GM21576 (cell line): Measurements from ENCODE around the gene SMIM28.

Experiments
- ATAC-seq: cut with Tn5 transposase; IDR thresholded peaks from one replicate; pipeline ENCODE4 v1.9.1; 2021; ENCODE audit warnings: mild to moderate bottlenecking, moderate library complexity; ENCODE audit not compliant: unreplicated experiment

Gene SMIM28

GRCh38 chr6:138372711-138373463, 4.8 kb upstream of the SMIM28 start:
- no peak for ATAC-seq

- no peak for ATAC-seq
These were observed 3.5 kb upstream of the SMIM28 start for GRCh38 chr6:138374230-138374629.

DNA sequence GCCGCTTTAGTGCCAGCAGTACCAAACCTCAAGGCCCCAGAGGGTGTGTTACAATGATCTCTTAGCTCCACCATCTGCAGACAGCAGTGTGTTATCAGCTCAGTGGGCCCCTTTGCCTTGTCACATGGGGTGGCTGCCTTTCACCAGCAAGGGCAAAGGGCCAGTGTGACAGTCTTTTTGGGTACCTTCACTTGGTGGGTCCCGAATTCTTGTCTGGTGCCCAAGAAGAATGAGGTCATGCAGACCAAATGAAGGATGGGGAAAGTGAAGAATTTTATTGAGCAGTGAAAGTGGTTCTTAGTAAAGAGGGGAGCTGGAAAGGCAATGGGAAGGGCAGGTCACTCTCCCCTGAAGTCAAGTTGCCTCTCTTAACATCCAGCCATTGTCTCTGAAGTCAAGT, 2.9 kb upstream of the SMIM28 start:
- no peak for ATAC-seq

- ATAC-seq: no peak
These were observed 663 bp upstream of the SMIM28 start for GRCh38 chr6:138377042-138377441.

DNA sequence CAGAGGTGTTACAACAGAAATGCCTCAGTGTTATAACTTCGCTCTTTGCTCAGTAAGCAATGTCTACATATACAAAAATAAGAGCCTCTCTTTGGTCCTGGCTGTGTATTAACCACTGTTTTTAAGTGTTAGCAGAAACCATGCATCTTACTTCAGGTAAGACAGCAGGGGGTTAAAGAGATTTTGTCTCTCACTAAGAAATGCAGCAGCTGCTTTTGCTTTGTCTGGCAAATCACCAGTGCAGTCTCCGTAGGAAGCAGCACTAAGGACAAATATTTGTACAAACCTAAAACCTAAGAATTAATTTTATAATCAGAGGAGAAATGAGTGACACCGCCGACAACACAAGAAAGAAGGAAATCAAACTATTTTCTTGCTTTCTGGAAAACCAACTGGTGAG, 758 bp downstream of the SMIM28 start:
- ATAC-seq: no peak

- no peak for ATAC-seq
These were observed 5.0 kb downstream of the SMIM28 start for GRCh38 chr6:138382498-138383265.

GRCh38 chr6:138383776-138384175, 6.1 kb downstream of the SMIM28 start:
- no peak for ATAC-seq

DNA sequence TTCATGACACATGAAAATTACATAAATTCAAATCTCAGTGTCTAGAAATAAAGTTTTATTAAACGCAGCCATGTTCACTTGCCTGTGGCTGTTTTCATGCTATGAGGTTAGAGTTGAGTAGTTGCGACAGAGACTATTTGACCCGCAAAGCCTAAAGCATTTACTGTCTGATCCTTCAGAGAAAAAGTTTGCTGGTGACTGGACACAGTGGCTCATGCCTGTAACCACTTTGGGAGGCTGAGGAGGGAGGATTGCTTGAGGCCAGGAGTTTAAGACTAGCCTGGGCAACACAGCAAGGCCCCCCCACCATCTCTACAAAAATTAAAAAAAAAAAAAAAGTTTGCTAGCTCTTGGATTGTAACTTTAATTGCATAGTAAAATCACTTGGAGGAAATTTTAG, 9.2 kb downstream of the SMIM28 start:
- no peak for ATAC-seq

DNA sequence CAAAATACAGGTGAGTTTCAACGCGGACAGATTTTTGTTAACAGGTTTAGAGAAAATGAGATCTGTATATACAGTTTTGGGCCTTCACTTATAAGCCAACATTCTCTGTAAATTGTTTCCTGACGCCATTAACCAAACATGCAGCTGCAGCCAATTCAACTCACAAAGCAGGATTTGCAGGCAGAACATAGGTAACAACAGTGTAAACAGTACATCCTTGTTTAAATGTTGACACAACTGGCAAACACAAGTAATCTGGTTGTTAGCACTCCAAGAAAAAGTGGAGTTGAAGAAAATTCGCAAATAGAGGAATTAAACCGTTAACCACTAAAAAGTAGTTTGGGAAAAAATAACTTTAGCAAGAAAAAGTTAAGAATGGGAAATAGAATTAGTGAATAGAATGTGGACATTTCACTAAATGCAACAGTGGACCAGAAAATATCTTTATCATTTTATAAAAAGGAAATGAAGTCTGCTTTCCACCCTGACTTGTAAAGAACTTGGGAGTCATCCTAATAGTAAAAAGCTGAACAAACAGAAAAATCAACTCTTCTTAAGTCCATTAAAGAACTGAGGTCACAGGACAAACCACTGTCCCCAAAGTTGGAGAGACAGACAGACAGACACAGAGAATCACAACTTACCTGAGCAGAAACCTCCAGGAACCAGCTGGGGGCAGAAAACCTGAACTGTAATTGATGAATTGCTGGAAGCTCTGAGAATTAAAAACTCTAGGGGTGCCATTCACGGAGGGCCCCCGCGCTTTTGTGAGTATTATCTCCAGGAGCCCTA, 10.1 kb downstream of the SMIM28 start:
- no peak for ATAC-seq

DNA sequence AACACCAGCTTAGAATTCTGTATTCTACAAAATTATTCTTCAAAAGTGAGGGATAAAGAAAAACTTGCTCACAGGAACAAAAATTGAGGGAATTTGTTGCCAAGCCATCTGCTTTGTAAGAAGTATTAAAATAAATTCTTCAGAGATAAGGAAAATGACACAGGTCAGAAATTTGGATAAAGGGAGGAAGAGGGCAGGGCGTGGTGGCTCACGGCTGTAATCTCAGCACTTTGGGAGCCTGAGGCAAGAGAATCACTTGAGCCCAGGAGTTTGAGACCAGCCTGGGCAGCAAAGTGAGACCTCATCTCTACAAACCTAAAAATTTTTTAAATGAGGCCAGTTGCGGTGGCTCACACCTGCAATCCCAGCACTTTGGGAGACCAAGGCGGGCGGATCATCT, 11.8 kb downstream of the SMIM28 start:
- no peak for ATAC-seq

- peak; percentile 76 for ATAC-seq
These were observed 16.4 kb downstream of the SMIM28 start for GRCh38 chr6:138393871-138394783.

DNA sequence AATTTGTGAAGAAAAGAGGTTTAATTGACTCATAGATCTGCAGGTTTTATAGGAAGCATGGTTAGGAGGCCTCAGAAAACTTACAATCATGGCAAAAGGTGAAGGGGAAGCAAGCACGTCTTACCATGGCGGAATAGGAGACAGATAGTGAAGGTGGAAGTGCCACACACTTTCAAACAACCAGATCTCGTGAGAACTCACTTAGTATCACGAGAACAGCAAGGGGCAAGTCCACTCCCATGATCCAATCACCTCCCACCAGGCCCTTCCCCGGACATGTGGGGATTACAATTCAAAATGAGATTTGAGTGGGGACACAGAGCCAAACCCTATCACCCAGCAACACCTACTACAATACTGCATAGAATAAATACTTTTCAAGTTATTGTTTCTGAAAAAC, 19.0 kb downstream of the SMIM28 start:
- no peak for ATAC-seq

GRCh38 chr6:138397128-138398122, 19.7 kb downstream of the SMIM28 start:
- ATAC-seq: no peak

- no peak for ATAC-seq
These were observed 22.6 kb downstream of the SMIM28 start for GRCh38 chr6:138400326-138400725.

DNA sequence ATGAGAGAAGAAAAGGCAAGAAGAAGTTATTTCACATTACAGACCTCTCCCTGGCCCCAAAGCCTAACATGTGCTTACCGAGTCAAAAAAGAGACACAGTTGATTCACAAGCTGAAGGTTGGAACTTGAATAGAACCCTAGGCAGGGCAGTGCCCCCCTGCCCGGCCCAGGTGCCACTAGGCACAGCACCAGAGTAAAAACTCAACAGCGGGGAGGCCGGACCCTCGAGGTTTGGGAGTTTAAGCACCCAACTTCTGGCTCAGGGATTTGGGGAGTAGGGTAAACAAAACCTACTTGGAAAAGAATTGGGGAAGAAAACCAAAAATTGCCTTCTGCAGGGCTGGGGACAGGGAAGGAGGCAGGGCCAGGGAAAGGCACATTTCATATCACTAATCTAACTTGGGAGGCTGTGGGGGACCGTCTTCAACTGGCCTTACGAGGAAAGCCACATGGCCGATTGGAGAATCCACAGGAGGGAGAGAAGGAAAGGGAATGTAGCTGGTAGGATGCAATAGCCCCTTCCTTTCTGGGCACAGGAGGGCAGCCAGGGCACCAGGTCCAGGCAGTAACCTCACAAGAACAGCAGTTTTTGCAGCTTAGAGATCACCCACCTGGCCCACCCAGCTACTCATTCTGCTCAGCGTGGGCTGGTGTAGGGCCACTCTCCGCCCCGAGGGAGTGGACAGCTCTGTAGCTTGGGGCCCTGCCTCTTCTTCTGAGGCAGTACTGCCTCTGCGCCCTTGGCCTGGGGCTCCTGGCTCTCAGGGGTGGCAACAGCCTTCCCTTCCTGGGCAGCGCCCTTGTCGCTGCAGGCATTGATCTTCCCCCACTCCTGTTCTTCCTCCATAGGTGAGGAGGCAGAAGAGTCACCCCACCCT, 24.5 kb downstream of the SMIM28 start:
- no peak for ATAC-seq

GRCh38 chr6:138402838-138403187, 25.1 kb downstream of the SMIM28 start:
- no peak for ATAC-seq

- peak; percentile 21 for ATAC-seq
These were observed 25.7 kb downstream of the SMIM28 start for GRCh38 chr6:138403324-138403800.
